A549 (cell line): ENCODE measurements around the gene TCF7L1.

Source experiments
- BCL3 ChIP-seq: fragments of >200 bp; sonication (Bioruptor Twin); formaldehyde crosslinking; IDR thresholded peaks from 3 replicates; pipeline ENCODE4 v1.6.1; 2016
- CTCF ChIP-seq: fragments of >200 bp; sonication (Bioruptor Twin); formaldehyde crosslinking; IDR thresholded peaks from 3 replicates; pipeline ENCODE4 v1.5.1; 2016
- E2F6 ChIP-seq: IDR thresholded peaks from 2 replicates; pipeline ENCODE4 v1.6.1; 2012; ENCODE audit warnings: low read depth, borderline replicate concordance
- EP300 ChIP-seq, 2 experiments: fragments of >200 bp; sonication (Bioruptor Twin); formaldehyde crosslinking; IDR thresholded peaks; 2 replicates in 1 of 2; 3 replicates in 1 of 2; pipeline ENCODE4 v1.6.1; 2016 to 2017
- HMGXB4 ChIP-seq: fragments of 250-450 bp; sonication (Bioruptor Pico); IDR thresholded peaks from 2 replicates; pipeline ENCODE4 v1.5.0; 2021; ENCODE audit warnings: mild to moderate bottlenecking, moderate library complexity, borderline replicate concordance
- HOXA7 ChIP-seq: fragments of 250-450 bp; sonication (Bioruptor Pico); IDR thresholded peaks from 2 replicates; pipeline ENCODE4 v1.5.0; 2020; ENCODE audit warnings: mild to moderate bottlenecking, moderate library complexity
- MAX ChIP-seq: IDR thresholded peaks from 2 replicates; pipeline ENCODE4 v1.6.1; 2012
- POLR2A ChIP-seq: IDR thresholded peaks from 2 replicates; pipeline ENCODE4 v1.6.1; 2012; ENCODE audit warnings: mild to moderate bottlenecking, low read length
- RFX5 ChIP-seq: fragments of 450-650 bp; IDR thresholded peaks from 2 replicates; pipeline ENCODE4 v1.7.1; 2014; ENCODE audit warnings: antibody characterized with exemption, mild to moderate bottlenecking, moderate library complexity
- SREBF2 ChIP-seq: fragments of 450-650 bp; IDR thresholded peaks from 2 replicates; pipeline ENCODE4 v1.6.1; 2014; ENCODE audit warnings: mild to moderate bottlenecking, moderate library complexity

- no peak for TF ChIP-seq SREBF2
- no peak for TF ChIP-seq HMGXB4 (CRISPR knock-in tag)
- TF ChIP-seq POLR2A = no peak
- no peak for TF ChIP-seq RFX5
- no peak for TF ChIP-seq MAX
- no peak for TF ChIP-seq E2F6
- TF ChIP-seq BCL3 = no peak
- no peak for TF ChIP-seq EP300 (IDR thresholded peaks at IDR 0.05)
- TF ChIP-seq CTCF = no peak
- no peak for TF ChIP-seq HOXA7 (CRISPR knock-in tag)
Measured at GRCh38 chr2:85151026-85151425, 17.8 kb downstream of the TCF7L1 start.
